Measurements from ENCODE around the gene RRAS2. TPM values are rescaled to one million over a fixed set of nuclear protein-coding genes. Genes with fewer than 3 reads are reported as not detected.

The RRAS2 gene
- total and polyA plus RNA-seq, 2 experiments from 2014 or later: 50.7 to 72.9 TPM

GRCh38 chr11:14255238-14255534 lies 103.8 kb downstream of the RRAS2 start:
- no peaks in the 10 kb centered on the region for H3K27me3 ChIP-seq
- H3K9me3 ChIP-seq (ENCODE audit: low read depth): no peaks in the 10 kb centered on the region
- no peak for DNase-seq (ENCODE audit: low spot score)
- TF ChIP-seq EZH2 (IDR thresholded peaks at IDR 0.05; ENCODE audit: borderline replicate concordance): no peak
- no peak for TF ChIP-seq EZH2phosphoT487 (IDR thresholded peaks at IDR 0.05; ENCODE audit: low read depth, severe bottlenecking, unreplicated experiment)
- TF ChIP-seq, protein P1, sequence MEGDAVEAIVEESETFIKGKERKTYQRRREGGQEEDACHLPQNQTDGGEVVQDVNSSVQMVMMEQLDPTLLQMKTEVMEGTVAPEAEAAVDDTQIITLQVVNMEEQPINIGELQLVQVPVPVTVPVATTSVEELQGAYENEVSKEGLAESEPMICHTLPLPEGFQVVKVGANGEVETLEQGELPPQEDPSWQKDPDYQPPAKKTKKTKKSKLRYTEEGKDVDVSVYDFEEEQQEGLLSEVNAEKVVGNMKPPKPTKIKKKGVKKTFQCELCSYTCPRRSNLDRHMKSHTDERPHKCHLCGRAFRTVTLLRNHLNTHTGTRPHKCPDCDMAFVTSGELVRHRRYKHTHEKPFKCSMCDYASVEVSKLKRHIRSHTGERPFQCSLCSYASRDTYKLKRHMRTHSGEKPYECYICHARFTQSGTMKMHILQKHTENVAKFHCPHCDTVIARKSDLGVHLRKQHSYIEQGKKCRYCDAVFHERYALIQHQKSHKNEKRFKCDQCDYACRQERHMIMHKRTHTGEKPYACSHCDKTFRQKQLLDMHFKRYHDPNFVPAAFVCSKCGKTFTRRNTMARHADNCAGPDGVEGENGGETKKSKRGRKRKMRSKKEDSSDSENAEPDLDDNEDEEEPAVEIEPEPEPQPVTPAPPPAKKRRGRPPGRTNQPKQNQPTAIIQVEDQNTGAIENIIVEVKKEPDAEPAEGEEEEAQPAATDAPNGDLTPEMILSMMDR (IDR thresholded peaks at IDR 0.05; ENCODE audit: poor library complexity): no peak
- peaks cover 21% of the 10 kb centered on the region for H3K4me1 ChIP-seq (ENCODE audit: insufficient read depth)
- H3K79me2 ChIP-seq: no peaks in the 10 kb centered on the region
- no peaks in the 10 kb centered on the region for H4K20me1 ChIP-seq (ENCODE audit: insufficient read depth, poor library complexity, severe bottlenecking)
- no peak overlapping the region for H2AFZ ChIP-seq
- H3K27ac ChIP-seq: no peak overlapping the region
- 44% methylated on average over 2 of the region's 2 CpGs for WGBS (ENCODE audit: low lambda C conversion rate, missing lambda C conversion rate)
- H3K36me3 ChIP-seq (replicated peaks; ENCODE audit: insufficient read depth, low read depth): no peaks in the 10 kb centered on the region
- H3K4me2 ChIP-seq: no peak overlapping the region
- no peaks in the 10 kb centered on the region for H3K9me2 ChIP-seq (replicated peaks; ENCODE audit: insufficient read depth)
- H3K4me3 ChIP-seq: no peak overlapping the region

DNA sequence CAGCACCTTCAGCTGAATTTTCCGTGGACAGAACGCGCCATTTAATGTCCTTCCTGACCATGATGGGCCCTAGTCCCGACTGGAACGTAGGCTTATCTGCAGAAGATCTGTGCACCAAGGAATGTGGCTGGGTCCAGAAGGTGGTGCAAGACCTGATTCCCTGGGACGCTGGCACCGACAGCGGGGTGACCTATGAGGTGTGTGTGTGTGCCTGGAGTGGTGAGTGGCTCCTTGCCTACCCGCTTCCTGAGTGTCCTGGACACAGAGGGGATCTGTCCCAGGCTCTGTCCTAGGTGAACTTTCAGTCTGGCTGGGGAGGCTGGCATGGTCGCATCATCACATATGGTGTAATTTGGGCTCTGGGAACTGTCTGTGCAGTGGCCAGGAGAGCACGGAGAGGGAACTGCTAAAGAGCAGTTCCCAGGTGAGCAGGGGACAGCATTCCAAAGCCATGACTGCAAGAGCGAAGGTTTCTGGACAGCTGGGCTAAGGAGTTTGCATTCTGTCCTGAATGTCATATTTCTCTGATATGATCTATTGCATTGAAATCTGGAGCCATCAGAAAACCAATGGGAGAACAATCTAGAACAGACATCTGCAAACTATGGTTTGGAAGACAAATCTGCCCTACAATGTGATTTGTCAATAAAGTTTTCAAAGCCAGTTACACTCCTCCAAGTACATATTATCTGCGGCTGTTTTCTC lies 104.3 kb downstream of the RRAS2 start:
- no peak overlapping the region for H3K4me3 ChIP-seq
- peaks cover 18% of the 10 kb centered on the region for H3K4me1 ChIP-seq (ENCODE audit: insufficient read depth)
- whole genome bisulfite sequencing (ENCODE audit: low lambda C conversion rate, missing lambda C conversion rate): 92% methylated on average over 13 of the region's 13 CpGs
- H3K79me2 ChIP-seq: no peaks in the 10 kb centered on the region
- H3K27ac ChIP-seq: no peak overlapping the region
- H3K36me3 ChIP-seq (replicated peaks; ENCODE audit: insufficient read depth, low read depth): no peaks in the 10 kb centered on the region
- no peaks in the 10 kb centered on the region for H3K9me2 ChIP-seq (replicated peaks; ENCODE audit: insufficient read depth)
- no peaks in the 10 kb centered on the region for H4K20me1 ChIP-seq (ENCODE audit: insufficient read depth, poor library complexity, severe bottlenecking)
- TF ChIP-seq, protein P1 (IDR thresholded peaks at IDR 0.05; ENCODE audit: poor library complexity): no peak
- no peak for TF ChIP-seq EZH2 (IDR thresholded peaks at IDR 0.05; ENCODE audit: borderline replicate concordance)
- TF ChIP-seq EZH2phosphoT487 (IDR thresholded peaks at IDR 0.05; ENCODE audit: low read depth, severe bottlenecking, unreplicated experiment): no peak
- no peaks in the 10 kb centered on the region for H3K27me3 ChIP-seq
- DNase-seq (ENCODE audit: low spot score): no peak
- H2AFZ ChIP-seq: no peak overlapping the region
- no peak overlapping the region for H3K4me2 ChIP-seq
- no peaks in the 10 kb centered on the region for H3K9me3 ChIP-seq (ENCODE audit: low read depth)

DNA sequence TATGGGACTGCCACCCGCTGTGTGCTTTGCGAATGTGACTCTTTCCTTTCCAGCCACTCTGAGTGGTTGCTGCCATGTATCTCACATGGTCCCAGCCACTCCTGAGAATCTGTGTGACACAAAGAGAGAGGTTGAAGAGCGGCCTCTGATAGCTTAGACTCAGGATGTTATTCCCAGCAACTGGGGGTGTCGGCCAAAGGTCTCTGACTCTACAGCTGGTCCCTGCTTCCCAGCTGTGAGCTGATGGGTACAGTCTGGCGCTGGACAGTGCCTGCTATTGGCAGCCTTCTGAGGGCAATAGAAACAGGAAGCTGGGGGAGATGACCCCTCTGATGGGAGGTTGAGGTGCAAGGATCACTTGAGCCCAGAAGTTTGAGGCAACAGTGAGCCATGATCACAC lies 105.1 kb downstream of the RRAS2 start:
- H3K4me3 ChIP-seq: no peak overlapping the region
- H3K9me2 ChIP-seq (replicated peaks; ENCODE audit: insufficient read depth): no peaks in the 10 kb centered on the region
- no peaks in the 10 kb centered on the region for H3K9me3 ChIP-seq (ENCODE audit: low read depth)
- no peak overlapping the region for H3K27ac ChIP-seq
- peaks cover 14% of the 10 kb centered on the region for H3K4me1 ChIP-seq (ENCODE audit: insufficient read depth)
- WGBS (ENCODE audit: low lambda C conversion rate, missing lambda C conversion rate): 92% methylated on average over 5 of the region's 5 CpGs
- no peaks in the 10 kb centered on the region for H3K27me3 ChIP-seq
- no peak for DNase-seq (ENCODE audit: low spot score)
- TF ChIP-seq, protein P1 (IDR thresholded peaks at IDR 0.05; ENCODE audit: poor library complexity): no peak
- TF ChIP-seq EZH2phosphoT487 (IDR thresholded peaks at IDR 0.05; ENCODE audit: low read depth, severe bottlenecking, unreplicated experiment) (no peak), EZH2 (IDR thresholded peaks at IDR 0.05; ENCODE audit: borderline replicate concordance) (no peak)
- H2AFZ ChIP-seq: no peak overlapping the region
- H3K4me2 ChIP-seq: no peak overlapping the region
- no peaks in the 10 kb centered on the region for H4K20me1 ChIP-seq (ENCODE audit: insufficient read depth, poor library complexity, severe bottlenecking)
- H3K36me3 ChIP-seq (replicated peaks; ENCODE audit: insufficient read depth, low read depth): no peaks in the 10 kb centered on the region
- no peaks in the 10 kb centered on the region for H3K79me2 ChIP-seq

All from hepatocyte (in vitro differentiated cells).